GM12878 (cell line): Measurements from ENCODE around the gene SGSH. TPM values are rescaled to one million over a fixed set of nuclear protein-coding genes. Genes with fewer than 3 reads are reported as not detected.

Source experiments
- ATAC-seq: fragments of 200-7000 bp; cut with Tn5 transposase; 3 replicates; pipeline ENCODE4 v1.9.1; 2020; ENCODE audit warnings: mild to moderate bottlenecking, moderate library complexity
- BruUV-seq: library from RNA; stranded (reverse); fragments of 400-500 nt; replicated peaks from 2 replicates; lab custom pipeline; 2021; lab: Mats Ljungman, UMichigan
- CTCF ChIA-PET: fragments of 300-600 bp; sonication (Branson Sonifier 250); formaldehyde crosslinking; extraction: SDS; loops from one replicate; lab custom pipeline; 2021; ENCODE audit warnings: inconsistent platforms; lab: Yijun Ruan, JAX
- POLR2A ChIA-PET: fragments of 350-600 bp; formaldehyde crosslinking; extraction: SDS; loops from one replicate; lab custom pipeline; 2021; ENCODE audit warnings: inconsistent platforms; lab: Charles Lee
- RAD21 ChIA-PET: fragments of 300-600 bp; sonication (Branson Sonifier 250); formaldehyde crosslinking; loops from one replicate; lab custom pipeline; 2023; ENCODE audit warnings: antibody characterized with exemption; ENCODE audit not compliant: unreplicated experiment; lab: Charles Lee
- SMC1A ChIA-PET: fragments of 300-600 bp; sonication (Branson Sonifier 250); formaldehyde crosslinking; loops from one replicate; lab custom pipeline; 2023; ENCODE audit not compliant: unreplicated experiment, uncharacterized antibody; lab: Charles Lee
- DNase-seq: peaks from one replicate; pipeline ENCODE4 v3.0.0-alpha.2; 2011; ENCODE audit warnings: low read depth, low spot score
- FAIRE-seq: peaks from 3 replicates; lab custom pipeline; 2011; peaks lifted over from hg19 to GRCh38; lab: Jason Lieb, UNC
- H2AFZ ChIP-seq: 2 replicates; pipeline ENCODE4 v1.6.0; 2011; ENCODE audit warnings: low read depth, low read length, control low read depth; ENCODE audit not compliant: control insufficient read depth
- H3K27ac ChIP-seq: 2 replicates; pipeline ENCODE4 v1.5.1; 2011; ENCODE audit warnings: control low read depth; ENCODE audit not compliant: control insufficient read depth, insufficient read depth
- H3K27me3 ChIP-seq, 2 experiments: replicated peaks in 1 of 2; 2 replicates each; pipeline versions ENCODE4 v1.6.0 to v1.6.1; 2011; ENCODE audit warnings: low read length in 1 of 2; ENCODE audit not compliant: control insufficient read depth in 2 of 2, insufficient read depth in 2 of 2
- H3K36me3 ChIP-seq, 2 experiments: 2 replicates each; pipeline ENCODE4 v1.5.1; 2011; ENCODE audit warnings: low read length in 1 of 2; ENCODE audit not compliant: control insufficient read depth in 2 of 2, insufficient read depth in 2 of 2
- H3K4me1 ChIP-seq: 2 replicates; pipeline ENCODE4 v1.6.1; 2011; ENCODE audit warnings: mild to moderate bottlenecking, low read length, moderate library complexity, mixed read lengths; ENCODE audit not compliant: control insufficient read depth, insufficient read depth
- H3K4me2 ChIP-seq: 2 replicates; pipeline ENCODE4 v1.6.0; 2011; ENCODE audit warnings: control low read depth; ENCODE audit not compliant: control insufficient read depth, insufficient read depth
- H3K4me3 ChIP-seq: fragments of 200-600 bp; sonication (generic); 2 replicates; pipeline ENCODE4 v1.5.1; 2016
- H3K79me2 ChIP-seq: 2 replicates; pipeline ENCODE4 v1.6.0; 2011; ENCODE audit warnings: low read length; ENCODE audit not compliant: control insufficient read depth, insufficient read depth
- H3K9ac ChIP-seq: 2 replicates; pipeline ENCODE4 v1.8.0; 2011; ENCODE audit warnings: low read length, control low read depth, mixed read lengths; ENCODE audit not compliant: control insufficient read depth, insufficient read depth
- H3K9me3 ChIP-seq: replicated peaks from 3 replicates; pipeline ENCODE4 v1.5.1; 2011; ENCODE audit warnings: mild to moderate bottlenecking, low read length; ENCODE audit not compliant: control insufficient read depth, insufficient read depth
- H4K20me1 ChIP-seq: 2 replicates; pipeline ENCODE4 v1.6.0; 2011; ENCODE audit not compliant: control insufficient read depth, insufficient read depth
- ASH2L ChIP-seq: fragments of 300-600, 200-600 bp; sonication (generic); IDR thresholded peaks from 2 replicates; pipeline ENCODE4 v1.6.1; 2017; ENCODE audit warnings: low read depth, mild to moderate bottlenecking, borderline replicate concordance
- ATF3 ChIP-seq: IDR thresholded peaks from 2 replicates; pipeline ENCODE4 v1.6.1; 2011; ENCODE audit warnings: low read depth, mild to moderate bottlenecking, low read length, moderate library complexity, borderline replicate concordance; ENCODE audit errors: extremely low read depth
- BCL11A ChIP-seq: IDR thresholded peaks from 2 replicates; pipeline ENCODE4 v1.6.1; 2011; ENCODE audit warnings: low read depth, low read length
- CTCF ChIP-seq, 3 experiments: IDR thresholded peaks in 2 of 3; conservative IDR thresholded peaks in 1 of 3; 2 replicates each; pipeline ENCODE4 v1.5.1; 2011; ENCODE audit warnings: low read depth in 3 of 3, low read length in 3 of 3, mild to moderate bottlenecking in 3 of 3, control low read depth in 2 of 3, moderate library complexity in 2 of 3, inconsistent platforms in 1 of 3, mixed read lengths in 1 of 3; ENCODE audit not compliant: control insufficient read depth in 2 of 3, insufficient read depth in 1 of 3; ENCODE audit errors: extremely low read depth in 1 of 3
- HDAC6 ChIP-seq: fragments of 200-600 bp; sonication (generic); IDR thresholded peaks from one replicate; pipeline ENCODE4 v1.8.0; 2017; ENCODE audit warnings: antibody characterized with exemption; ENCODE audit not compliant: unreplicated experiment
- MAX ChIP-seq: IDR thresholded peaks from 2 replicates; pipeline ENCODE4 v1.6.1; 2012; ENCODE audit warnings: low read depth, low read length, improper control_type of control experiment
- MXI1 ChIP-seq: fragments of 150-350 bp; IDR thresholded peaks from 2 replicates; pipeline ENCODE4 v1.6.1; 2011; ENCODE audit warnings: low read depth, mild to moderate bottlenecking, inconsistent platforms, low read length, improper control_type of control experiment
- NFXL1 ChIP-seq: fragments of 450-650 bp; IDR thresholded peaks from 2 replicates; pipeline ENCODE4 v1.6.1; 2017; ENCODE audit warnings: antibody characterized with exemption, mild to moderate bottlenecking, borderline replicate concordance
- PAX5 ChIP-seq: IDR thresholded peaks from 2 replicates; pipeline ENCODE4 v1.6.1; 2011; ENCODE audit warnings: low read depth, low read length, borderline replicate concordance
- POLR2AphosphoS2 ChIP-seq: IDR thresholded peaks from 2 replicates; pipeline ENCODE4 v1.6.1; 2011; ENCODE audit warnings: low read depth, mild to moderate bottlenecking, low read length, improper control_type of control experiment, moderate library complexity
- POU2F2 ChIP-seq: IDR thresholded peaks from 3 replicates; pipeline ENCODE4 v1.6.1; 2011; ENCODE audit warnings: low read depth, mild to moderate bottlenecking, low read length, borderline replicate concordance
- TCF7 ChIP-seq: IDR thresholded peaks from 2 replicates; pipeline ENCODE4 v1.6.1; 2014; ENCODE audit warnings: antibody characterized with exemption, borderline replicate concordance
- ZBED1 ChIP-seq: IDR thresholded peaks from 2 replicates; pipeline ENCODE4 v1.6.1; 2016; ENCODE audit warnings: borderline replicate concordance
- WGBS: methylation state at CpG from one replicate; pipeline ENCODE4 v1.1.6; 2016; ENCODE audit warnings: low lambda C conversion rate; ENCODE audit not compliant: insufficient replicate concordance, insufficient coverage; ENCODE audit errors: missing lambda C conversion rate; 5-methylcytosine and 5-hydroxymethylcytosine counted together
- in situ Hi-C: fragments of 300-500 bp; cut with MboI; formaldehyde crosslinking; loops from 9 replicates; pipeline ENCODE4 v1.14.3; 2018; ENCODE audit warnings: mixed read lengths
- intact Hi-C: fragments of 100-400 bp; cut with micrococcal nuclease; formaldehyde crosslinking; loops from one replicate; pipeline ENCODE4 v1.14.2; 2022; ENCODE audit not compliant: unreplicated experiment
- polyA plus RNA-seq, 11 experiments: library from polyadenylated mRNA; depleted of rRNA in 4 of 11; unstranded in 6 of 11; stranded (reverse) in 5 of 11; fragments of >200 nt; fragmentation: Nextera tagmentation in 4 of 11; fragmentation: Illumina TruSeq in 1 of 11; extraction: Ambion mirVana in 4 of 11; extraction: Trizol in 1 of 11; gene quantifications; 1 replicate in 1 of 11; 2 replicates in 10 of 11; pipeline versions ENCODE4 v1.2.1 to v1.2.3, GENCODE V29; 2011 to 2016; ENCODE audit warnings: inconsistent platforms in 2 of 11, missing spikeins in 2 of 11, low read depth in 1 of 11
- total RNA-seq, 4 experiments: library from RNA; depleted of rRNA in 3 of 4; stranded (reverse); fragments of >200 nt in 3 of 4; fragmentation: Illumina TruSeq in 1 of 4; extraction: Trizol in 1 of 4; gene quantifications; 2 replicates each; pipeline versions ENCODE4 v1.2.1 to v1.2.3, GENCODE V29; 2013 to 2021

Gene SGSH
- total and polyA plus RNA-seq, 10 of the 15 experiments (the other 5 are each of a cell fraction or from before 2014, with no cell fraction given): 0.13 to 17.2 (median 6.0) TPM

- SMC1A ChIA-PET: no interaction called here
- POLR2A ChIA-PET: no interaction called here
- Histone ChIP-seq H3K4me3 (no peak overlapping the region), H3K4me2 (no peak overlapping the region), H2AFZ (no peak overlapping the region), H3K79me2 (no peaks in the 10 kb centered on the region), H3K9ac (no peak overlapping the region), H3K4me1 (no peaks in the 10 kb centered on the region), H3K9me3 (peaks cover 2% of the 10 kb centered on the region; the same call in 1 of the 3 replicates), H3K27ac (no peak overlapping the region), H4K20me1 (no peaks in the 10 kb centered on the region), H3K27me3 (no peaks in the 10 kb centered on the region; a peak in 1 of 4 replicates), H3K36me3 (no peaks in the 10 kb centered on the region)
- in situ Hi-C loops: no loop called here
- RAD21 ChIA-PET: no interaction called here
- WGBS: 58% methylated on average over 10 of the region's 10 CpGs
- ATAC-seq: no peak
- DNase-seq: no peak
- no peak for TF ChIP-seq PAX5
- no peak for TF ChIP-seq POU2F2
- TF ChIP-seq MXI1: no peak
- no peak for TF ChIP-seq NFXL1
- TF ChIP-seq HDAC6: no peak
- no peak for TF ChIP-seq MAX
- TF ChIP-seq ASH2L: no peak
- no peak for TF ChIP-seq BCL11A
- no peak for FAIRE-seq
- intact Hi-C loops: loop anchor here (10.0 kb wide), 2 partner anchors 144 to 174 kb away; no protein-coding TSS in a partner anchor
- CTCF ChIA-PET: interaction anchor here (0.6 kb wide), 1 partner anchor 238 kb away, joined by 4 read pairs; no protein-coding TSS in a partner anchor
- no TSS peak for BruUV-seq
Observed at GRCh38 chr17:80190716-80191115, 29.4 kb downstream of the SGSH start.

GRCh38 chr17:80189611-80190010, 30.5 kb downstream of the SGSH start:
- H3K27ac ChIP-seq: no peak overlapping the region
- ChIA-PET POLR2A (no interaction called here), CTCF (interaction anchor here (0.6 kb wide), 1 partner anchor 204 kb away, joined by 4 read pairs; no protein-coding TSS in a partner anchor), RAD21 (no interaction called here), SMC1A (no interaction called here)
- H3K4me2 ChIP-seq: no peak overlapping the region
- no peaks in the 10 kb centered on the region; a peak in 1 of 4 replicates for H3K27me3 ChIP-seq
- DNase-seq (no peak), ATAC-seq (no peak), FAIRE-seq (no peak)
- H3K4me1 ChIP-seq: no peaks in the 10 kb centered on the region
- no peaks in the 10 kb centered on the region for H4K20me1 ChIP-seq
- no TSS peak for BruUV-seq
- WGBS: 70% methylated on average over 16 of the region's 23 CpGs
- intact Hi-C loops: loop anchor here (10.0 kb wide), 2 partner anchors 145 to 175 kb away; no protein-coding TSS in a partner anchor
- no peak overlapping the region for H3K4me3 ChIP-seq
- no peak overlapping the region for H3K9ac ChIP-seq
- no peak overlapping the region for H2AFZ ChIP-seq
- H3K79me2 ChIP-seq: no peaks in the 10 kb centered on the region
- in situ Hi-C loops: no loop called here
- no peaks in the 10 kb centered on the region for H3K36me3 ChIP-seq
- peaks cover 2% of the 10 kb centered on the region; the same call in 1 of the 3 replicates for H3K9me3 ChIP-seq
- TF ChIP-seq CTCF (IDR thresholded peaks at IDR 0.05 in 2 of 3, conservative IDR thresholded peaks at IDR 0.05 in 1 of 3; ENCODE audit: control insufficient read depth in 2 of 3, extremely low read depth in 1 of 3, insufficient read depth in 1 of 3, low read depth in 3 of 3, low read length in 3 of 3) (no peak), POLR2AphosphoS2 (no peak), ATF3 (no peak), PAX5 (no peak), TCF7 (no peak), ZBED1 (no peak)
